GM23338 (cell line): ENCODE results near the gene CENPB. TPM values are rescaled to one million over a fixed set of nuclear protein-coding genes. Genes with fewer than 3 reads are reported as not detected.

Experiments
- ATAC-seq: fragments of 200-7000 bp; cut with Tn5 transposase; 3 replicates; pipeline ENCODE4 v1.9.1; 2020
- DNase-seq: peaks from one replicate; pipeline ENCODE4 v3.0.0-alpha.2; 2015; ENCODE audit warnings: low spot score
- H2AFZ ChIP-seq: fragments of 200-600 bp; sonication (generic); 2 replicates; pipeline ENCODE4 v1.8.0; 2016; ENCODE audit warnings: antibody characterized with exemption, mild to moderate bottlenecking, moderate library complexity
- H3F3A ChIP-seq: fragments of 200-600 bp; sonication (generic); replicated peaks from 2 replicates; pipeline ENCODE4 v1.8.0; 2017; ENCODE audit warnings: antibody characterized with exemption, mixed run types, low read depth
- H3K27ac ChIP-seq: fragments of 200-600 bp; sonication (generic); 2 replicates; pipeline ENCODE4 v1.6.1; 2016; ENCODE audit warnings: low read depth
- H3K27me3 ChIP-seq: fragments of 200-600 bp; sonication (generic); 2 replicates; pipeline ENCODE4 v1.8.0; 2016; ENCODE audit warnings: mild to moderate bottlenecking, mixed run types, moderate library complexity; ENCODE audit not compliant: insufficient read depth
- H3K36me3 ChIP-seq: fragments of 200-600 bp; sonication (generic); 2 replicates; pipeline ENCODE4 v1.8.0; 2016; ENCODE audit warnings: mild to moderate bottlenecking; ENCODE audit not compliant: insufficient read depth
- H3K4me1 ChIP-seq: fragments of 200-600 bp; sonication (generic); 2 replicates; pipeline ENCODE4 v1.8.0; 2016; ENCODE audit warnings: mild to moderate bottlenecking, moderate library complexity; ENCODE audit not compliant: insufficient read depth
- H3K4me2 ChIP-seq: fragments of 200-600 bp; sonication (generic); 2 replicates; pipeline ENCODE4 v1.7.1; 2017; ENCODE audit warnings: mixed run types
- H3K4me3 ChIP-seq: fragments of 200-600 bp; sonication (generic); 2 replicates; pipeline ENCODE4 v1.6.1; 2016; ENCODE audit warnings: mixed run types
- H3K79me2 ChIP-seq: fragments of 200-600 bp; sonication (generic); replicated peaks from 2 replicates; pipeline ENCODE4 v1.8.0; 2017; ENCODE audit warnings: mild to moderate bottlenecking; ENCODE audit not compliant: insufficient read depth
- H3K9me2 ChIP-seq: fragments of 200-600 bp; sonication (generic); 2 replicates; pipeline ENCODE4 v1.8.0; 2017; ENCODE audit not compliant: insufficient read depth
- H4K20me1 ChIP-seq: fragments of 200-600 bp; sonication (generic); replicated peaks from 2 replicates; pipeline ENCODE4 v1.8.0; 2017; ENCODE audit warnings: mild to moderate bottlenecking; ENCODE audit not compliant: insufficient read depth
- H3K27ac Mint-ChIP-seq: 2 replicates; pipeline ENCODE4 v1.8.0; 2020; ENCODE audit warnings: inconsistent platforms, mild to moderate bottlenecking, moderate library complexity, mixed read lengths
- H3K27me3 Mint-ChIP-seq: 3 replicates; pipeline ENCODE4 v1.8.0; 2022; ENCODE audit warnings: low read depth, mild to moderate bottlenecking, moderate library complexity, mixed read lengths, inconsistent platforms; ENCODE audit not compliant: insufficient read depth, poor library complexity
- H3K36me3 Mint-ChIP-seq: 3 replicates; pipeline ENCODE4 v1.8.0; 2021; ENCODE audit warnings: low read depth, mild to moderate bottlenecking, inconsistent platforms, moderate library complexity, mixed read lengths
- H3K4me1 Mint-ChIP-seq: 3 replicates; pipeline ENCODE4 v1.8.0; 2020; ENCODE audit warnings: mild to moderate bottlenecking, inconsistent platforms, mixed read lengths
- H3K4me3 Mint-ChIP-seq: 3 replicates; pipeline ENCODE4 v1.8.0; 2021; ENCODE audit warnings: moderate library complexity, mild to moderate bottlenecking, inconsistent platforms, mixed read lengths
- H3K9me3 Mint-ChIP-seq: 3 replicates; pipeline ENCODE4 v1.8.0; 2020; ENCODE audit warnings: moderate library complexity, mild to moderate bottlenecking, inconsistent platforms, mixed read lengths
- CREB1 ChIP-seq: fragments of 250-450 bp; sonication (Bioruptor Pico); IDR thresholded peaks from 2 replicates; pipeline ENCODE4 v1.5.0; 2020; ENCODE audit warnings: low read depth, mild to moderate bottlenecking, moderate library complexity
- EZH2 ChIP-seq: fragments of 200-600 bp; sonication (generic); IDR thresholded peaks from one replicate; pipeline ENCODE4 v1.8.0; 2017; ENCODE audit warnings: antibody characterized with exemption, mild to moderate bottlenecking, low read depth; ENCODE audit not compliant: unreplicated experiment
- EZH2phosphoT487 ChIP-seq: fragments of 200-600 bp; sonication (generic); IDR thresholded peaks from one replicate; pipeline ENCODE4 v1.8.1; 2018; ENCODE audit warnings: antibody characterized with exemption; ENCODE audit not compliant: unreplicated experiment
- JUNB ChIP-seq: IDR thresholded peaks from one replicate; pipeline ENCODE4 v1.6.1; 2016; ENCODE audit warnings: antibody characterized with exemption; ENCODE audit not compliant: unreplicated experiment
- NANOG ChIP-seq: IDR thresholded peaks from 2 replicates; pipeline ENCODE4 v1.6.1; 2016; ENCODE audit warnings: antibody characterized with exemption, borderline replicate concordance
- POLR2AphosphoS5 ChIP-seq: IDR thresholded peaks from 2 replicates; pipeline ENCODE4 v1.6.1; 2016; ENCODE audit warnings: antibody characterized with exemption, low read depth
- STAT1 ChIP-seq: IDR thresholded peaks from one replicate; pipeline ENCODE4 v1.6.1; 2016; ENCODE audit warnings: antibody characterized with exemption; ENCODE audit not compliant: unreplicated experiment
- ZNF114 ChIP-seq: fragments of 250-450 bp; sonication (Bioruptor Pico); IDR thresholded peaks from 2 replicates; pipeline ENCODE4 v1.5.0; 2020; ENCODE audit warnings: mild to moderate bottlenecking, moderate library complexity
- ZNF331 ChIP-seq: fragments of 250-450 bp; sonication (Bioruptor Pico); IDR thresholded peaks from 2 replicates; pipeline ENCODE4 v1.5.0; 2020; ENCODE audit warnings: low read depth, mild to moderate bottlenecking, moderate library complexity
- polyA plus RNA-seq: library from polyadenylated mRNA; unstranded; fragments of >200 nt; fragmentation: Nextera tagmentation; extraction: Ambion mirVana; gene quantifications from 2 replicates; pipeline ENCODE4 v1.2.1, GENCODE V29; 2016
- total RNA-seq: library from RNA; depleted of rRNA; stranded (reverse); fragments of >200 nt; shearing (Covaris generic); gene quantifications from 2 replicates; pipeline ENCODE4 v1.2.3, GENCODE V29; 2014
- TF ChIP-seq, protein P1 (sequence below): IDR thresholded peaks from one replicate; pipeline ENCODE4 v1.6.1; 2018; ENCODE audit warnings: antibody characterized with exemption; ENCODE audit not compliant: unreplicated experiment
- TF ChIP-seq, protein P2 (sequence below): fragments of 250-450 bp; sonication (Bioruptor Pico); IDR thresholded peaks from 2 replicates; pipeline ENCODE4 v1.5.0; 2020; ENCODE audit warnings: mild to moderate bottlenecking, moderate library complexity
- TF ChIP-seq, protein P3 (sequence below): IDR thresholded peaks from 2 replicates; pipeline ENCODE4 v1.6.1; 2016; ENCODE audit warnings: antibody characterized with exemption
- TF ChIP-seq, protein P4 (sequence below), 2 experiments: fragments of 200-600 bp in 1 of 2; sonication (generic) in 1 of 2; conservative IDR thresholded peaks; 2 replicates each; pipeline versions ENCODE4 v1.5.1 to v1.6.1; 2016 to 2017; ENCODE audit warnings: antibody characterized with exemption in 2 of 2, low read depth in 2 of 2, mild to moderate bottlenecking in 2 of 2, moderate library complexity in 1 of 2

The CENPB gene
- total and polyA plus RNA-seq, 2 experiments from 2014 or later: 10.8 to 52.1 TPM

DNA sequence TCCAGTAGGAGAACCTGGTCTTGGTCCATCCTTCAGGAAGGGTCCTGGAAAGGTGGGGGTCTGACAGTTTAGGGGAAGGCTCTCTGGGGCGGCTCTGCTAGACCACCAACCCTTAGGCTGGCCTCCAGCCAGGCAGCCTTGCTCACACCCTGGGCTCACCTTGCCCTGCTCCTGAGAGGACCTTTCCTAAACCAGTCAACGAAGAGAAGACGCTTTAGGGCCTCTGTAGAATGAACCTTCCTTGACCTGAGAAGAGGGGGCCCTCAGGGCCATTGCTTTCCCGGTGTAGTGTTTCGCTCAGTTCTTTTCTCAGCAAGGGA, 10.6 kb upstream of the CENPB start:
- Mint-ChIP-seq H3K9me3 (no peaks in the 10 kb centered on the region), H3K27ac (no peak overlapping the region), H3K36me3 (peaks cover 20% of the 10 kb centered on the region), H3K27me3 (peaks cover 29% of the 10 kb centered on the region), H3K4me3 (peak overlapping the region; percentile 76), H3K4me1 (peaks cover 46% of the 10 kb centered on the region)
- H4K20me1 ChIP-seq: no peaks in the 10 kb centered on the region; the same call in 1 of the 2 replicates
- H3K4me2 ChIP-seq: peak overlapping the region; percentile 91
- H3K9me2 ChIP-seq: no peaks in the 10 kb centered on the region
- DNase-seq: no peak
- H3K79me2 ChIP-seq: no peaks in the 10 kb centered on the region
- TF ChIP-seq, protein P1, sequence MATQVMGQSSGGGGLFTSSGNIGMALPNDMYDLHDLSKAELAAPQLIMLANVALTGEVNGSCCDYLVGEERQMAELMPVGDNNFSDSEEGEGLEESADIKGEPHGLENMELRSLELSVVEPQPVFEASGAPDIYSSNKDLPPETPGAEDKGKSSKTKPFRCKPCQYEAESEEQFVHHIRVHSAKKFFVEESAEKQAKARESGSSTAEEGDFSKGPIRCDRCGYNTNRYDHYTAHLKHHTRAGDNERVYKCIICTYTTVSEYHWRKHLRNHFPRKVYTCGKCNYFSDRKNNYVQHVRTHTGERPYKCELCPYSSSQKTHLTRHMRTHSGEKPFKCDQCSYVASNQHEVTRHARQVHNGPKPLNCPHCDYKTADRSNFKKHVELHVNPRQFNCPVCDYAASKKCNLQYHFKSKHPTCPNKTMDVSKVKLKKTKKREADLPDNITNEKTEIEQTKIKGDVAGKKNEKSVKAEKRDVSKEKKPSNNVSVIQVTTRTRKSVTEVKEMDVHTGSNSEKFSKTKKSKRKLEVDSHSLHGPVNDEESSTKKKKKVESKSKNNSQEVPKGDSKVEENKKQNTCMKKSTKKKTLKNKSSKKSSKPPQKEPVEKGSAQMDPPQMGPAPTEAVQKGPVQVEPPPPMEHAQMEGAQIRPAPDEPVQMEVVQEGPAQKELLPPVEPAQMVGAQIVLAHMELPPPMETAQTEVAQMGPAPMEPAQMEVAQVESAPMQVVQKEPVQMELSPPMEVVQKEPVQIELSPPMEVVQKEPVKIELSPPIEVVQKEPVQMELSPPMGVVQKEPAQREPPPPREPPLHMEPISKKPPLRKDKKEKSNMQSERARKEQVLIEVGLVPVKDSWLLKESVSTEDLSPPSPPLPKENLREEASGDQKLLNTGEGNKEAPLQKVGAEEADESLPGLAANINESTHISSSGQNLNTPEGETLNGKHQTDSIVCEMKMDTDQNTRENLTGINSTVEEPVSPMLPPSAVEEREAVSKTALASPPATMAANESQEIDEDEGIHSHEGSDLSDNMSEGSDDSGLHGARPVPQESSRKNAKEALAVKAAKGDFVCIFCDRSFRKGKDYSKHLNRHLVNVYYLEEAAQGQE: no peak
- no peak for TF ChIP-seq ZNF114 (CRISPR knock-in tag)
- TF ChIP-seq, protein P2, sequence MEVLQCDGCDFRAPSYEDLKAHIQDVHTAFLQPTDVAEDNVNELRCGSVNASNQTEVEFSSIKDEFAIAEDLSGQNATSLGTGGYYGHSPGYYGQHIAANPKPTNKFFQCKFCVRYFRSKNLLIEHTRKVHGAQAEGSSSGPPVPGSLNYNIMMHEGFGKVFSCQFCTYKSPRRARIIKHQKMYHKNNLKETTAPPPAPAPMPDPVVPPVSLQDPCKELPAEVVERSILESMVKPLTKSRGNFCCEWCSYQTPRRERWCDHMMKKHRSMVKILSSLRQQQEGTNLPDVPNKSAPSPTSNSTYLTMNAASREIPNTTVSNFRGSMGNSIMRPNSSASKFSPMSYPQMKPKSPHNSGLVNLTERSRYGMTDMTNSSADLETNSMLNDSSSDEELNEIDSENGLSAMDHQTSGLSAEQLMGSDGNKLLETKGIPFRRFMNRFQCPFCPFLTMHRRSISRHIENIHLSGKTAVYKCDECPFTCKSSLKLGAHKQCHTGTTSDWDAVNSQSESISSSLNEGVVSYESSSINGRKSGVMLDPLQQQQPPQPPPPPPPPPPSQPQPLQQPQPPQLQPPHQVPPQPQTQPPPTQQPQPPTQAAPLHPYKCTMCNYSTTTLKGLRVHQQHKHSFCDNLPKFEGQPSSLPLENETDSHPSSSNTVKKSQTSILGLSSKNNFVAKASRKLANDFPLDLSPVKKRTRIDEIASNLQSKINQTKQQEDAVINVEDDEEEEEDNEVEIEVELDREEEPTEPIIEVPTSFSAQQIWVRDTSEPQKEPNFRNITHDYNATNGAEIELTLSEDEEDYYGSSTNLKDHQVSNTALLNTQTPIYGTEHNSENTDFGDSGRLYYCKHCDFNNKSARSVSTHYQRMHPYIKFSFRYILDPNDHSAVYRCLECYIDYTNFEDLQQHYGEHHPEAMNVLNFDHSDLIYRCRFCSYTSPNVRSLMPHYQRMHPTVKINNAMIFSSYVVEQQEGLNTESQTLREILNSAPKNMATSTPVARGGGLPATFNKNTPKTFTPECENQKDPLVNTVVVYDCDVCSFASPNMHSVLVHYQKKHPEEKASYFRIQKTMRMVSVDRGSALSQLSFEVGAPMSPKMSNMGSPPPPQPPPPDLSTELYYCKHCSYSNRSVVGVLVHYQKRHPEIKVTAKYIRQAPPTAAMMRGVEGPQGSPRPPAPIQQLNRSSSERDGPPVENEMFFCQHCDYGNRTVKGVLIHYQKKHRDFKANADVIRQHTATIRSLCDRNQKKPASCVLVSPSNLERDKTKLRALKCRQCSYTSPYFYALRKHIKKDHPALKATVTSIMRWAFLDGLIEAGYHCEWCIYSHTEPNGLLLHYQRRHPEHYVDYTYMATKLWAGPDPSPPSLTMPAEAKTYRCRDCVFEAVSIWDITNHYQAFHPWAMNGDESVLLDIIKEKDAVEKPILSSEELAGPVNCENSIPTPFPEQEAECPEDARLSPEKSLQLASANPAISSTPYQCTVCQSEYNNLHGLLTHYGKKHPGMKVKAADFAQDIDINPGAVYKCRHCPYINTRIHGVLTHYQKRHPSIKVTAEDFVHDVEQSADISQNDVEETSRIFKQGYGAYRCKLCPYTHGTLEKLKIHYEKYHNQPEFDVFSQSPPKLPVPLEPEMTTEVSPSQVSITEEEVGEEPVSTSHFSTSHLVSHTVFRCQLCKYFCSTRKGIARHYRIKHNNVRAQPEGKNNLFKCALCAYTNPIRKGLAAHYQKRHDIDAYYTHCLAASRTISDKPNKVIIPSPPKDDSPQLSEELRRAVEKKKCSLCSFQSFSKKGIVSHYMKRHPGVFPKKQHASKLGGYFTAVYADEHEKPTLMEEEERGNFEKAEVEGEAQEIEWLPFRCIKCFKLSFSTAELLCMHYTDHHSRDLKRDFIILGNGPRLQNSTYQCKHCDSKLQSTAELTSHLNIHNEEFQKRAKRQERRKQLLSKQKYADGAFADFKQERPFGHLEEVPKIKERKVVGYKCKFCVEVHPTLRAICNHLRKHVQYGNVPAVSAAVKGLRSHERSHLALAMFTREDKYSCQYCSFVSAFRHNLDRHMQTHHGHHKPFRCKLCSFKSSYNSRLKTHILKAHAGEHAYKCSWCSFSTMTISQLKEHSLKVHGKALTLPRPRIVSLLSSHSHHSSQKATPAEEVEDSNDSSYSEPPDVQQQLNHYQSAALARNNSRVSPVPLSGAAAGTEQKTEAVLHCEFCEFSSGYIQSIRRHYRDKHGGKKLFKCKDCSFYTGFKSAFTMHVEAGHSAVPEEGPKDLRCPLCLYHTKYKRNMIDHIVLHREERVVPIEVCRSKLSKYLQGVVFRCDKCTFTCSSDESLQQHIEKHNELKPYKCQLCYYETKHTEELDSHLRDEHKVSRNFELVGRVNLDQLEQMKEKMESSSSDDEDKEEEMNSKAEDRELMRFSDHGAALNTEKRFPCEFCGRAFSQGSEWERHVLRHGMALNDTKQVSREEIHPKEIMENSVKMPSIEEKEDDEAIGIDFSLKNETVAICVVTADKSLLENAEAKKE (CRISPR knock-in tag): no peak
- TF ChIP-seq ZNF331 (CRISPR knock-in tag): no peak
- TF ChIP-seq, protein P3, sequence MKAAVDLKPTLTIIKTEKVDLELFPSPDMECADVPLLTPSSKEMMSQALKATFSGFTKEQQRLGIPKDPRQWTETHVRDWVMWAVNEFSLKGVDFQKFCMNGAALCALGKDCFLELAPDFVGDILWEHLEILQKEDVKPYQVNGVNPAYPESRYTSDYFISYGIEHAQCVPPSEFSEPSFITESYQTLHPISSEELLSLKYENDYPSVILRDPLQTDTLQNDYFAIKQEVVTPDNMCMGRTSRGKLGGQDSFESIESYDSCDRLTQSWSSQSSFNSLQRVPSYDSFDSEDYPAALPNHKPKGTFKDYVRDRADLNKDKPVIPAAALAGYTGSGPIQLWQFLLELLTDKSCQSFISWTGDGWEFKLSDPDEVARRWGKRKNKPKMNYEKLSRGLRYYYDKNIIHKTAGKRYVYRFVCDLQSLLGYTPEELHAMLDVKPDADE: no peak
- no peak for TF ChIP-seq STAT1
- TF ChIP-seq EZH2phosphoT487: no peak
- TF ChIP-seq CREB1 (CRISPR knock-in tag): no peak
- no peak for TF ChIP-seq EZH2
- TF ChIP-seq, protein P4, sequence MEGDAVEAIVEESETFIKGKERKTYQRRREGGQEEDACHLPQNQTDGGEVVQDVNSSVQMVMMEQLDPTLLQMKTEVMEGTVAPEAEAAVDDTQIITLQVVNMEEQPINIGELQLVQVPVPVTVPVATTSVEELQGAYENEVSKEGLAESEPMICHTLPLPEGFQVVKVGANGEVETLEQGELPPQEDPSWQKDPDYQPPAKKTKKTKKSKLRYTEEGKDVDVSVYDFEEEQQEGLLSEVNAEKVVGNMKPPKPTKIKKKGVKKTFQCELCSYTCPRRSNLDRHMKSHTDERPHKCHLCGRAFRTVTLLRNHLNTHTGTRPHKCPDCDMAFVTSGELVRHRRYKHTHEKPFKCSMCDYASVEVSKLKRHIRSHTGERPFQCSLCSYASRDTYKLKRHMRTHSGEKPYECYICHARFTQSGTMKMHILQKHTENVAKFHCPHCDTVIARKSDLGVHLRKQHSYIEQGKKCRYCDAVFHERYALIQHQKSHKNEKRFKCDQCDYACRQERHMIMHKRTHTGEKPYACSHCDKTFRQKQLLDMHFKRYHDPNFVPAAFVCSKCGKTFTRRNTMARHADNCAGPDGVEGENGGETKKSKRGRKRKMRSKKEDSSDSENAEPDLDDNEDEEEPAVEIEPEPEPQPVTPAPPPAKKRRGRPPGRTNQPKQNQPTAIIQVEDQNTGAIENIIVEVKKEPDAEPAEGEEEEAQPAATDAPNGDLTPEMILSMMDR (conservative IDR thresholded peaks at IDR 0.05; ENCODE audit: low read depth in 2 of 2): no peak
- no peak for TF ChIP-seq NANOG
- TF ChIP-seq JUNB: no peak
- no peak for TF ChIP-seq POLR2AphosphoS5
- H3K4me3 ChIP-seq: peak overlapping the region; percentile 68
- no peak overlapping the region for H2AFZ ChIP-seq
- peaks cover 17% of the 10 kb centered on the region; the same call in 1 of the 2 replicates for H3F3A ChIP-seq
- peaks cover 43% of the 10 kb centered on the region for H3K4me1 ChIP-seq
- no peak overlapping the region for H3K27ac ChIP-seq
- H3K36me3 ChIP-seq: no peaks in the 10 kb centered on the region
- H3K27me3 ChIP-seq: no peaks in the 10 kb centered on the region
- ATAC-seq: no peak
